HEK293 (cell line): ENCODE data around the gene HOMER1.

Source experiments
- CTCF ChIP-seq: fragments of 450-650 bp; formaldehyde crosslinking; IDR thresholded peaks from 2 replicates; pipeline ENCODE4 v1.5.1; 2016; ENCODE audit warnings: missing biosample characterization, missing genetic modification characterization
- ZNF112 ChIP-seq: fragments of 450-650 bp; formaldehyde crosslinking; IDR thresholded peaks from 2 replicates; pipeline ENCODE4 v1.5.0; 2017; ENCODE audit warnings: missing biosample characterization, missing genetic modification characterization

- TF ChIP-seq ZNF112, result no peak
- no peak for TF ChIP-seq CTCF (tag by site-specific recombination)
These were observed 14.2 kb downstream of the HOMER1 start for GRCh38 chr5:79499640-79500273.
